ENCODE data around the gene PBOV1.

Gene PBOV1

GRCh38 chr6:138241381-138241780 is 23.1 kb upstream of the PBOV1 start:
- in situ Hi-C loops (cut with HindIII; ENCODE audit: low sequenced_read_pairs): no loop called here
- no peak for DNase-seq (ENCODE audit: low read depth)
- no peak overlapping the region for H3K4me3 ChIP-seq (ENCODE audit: low read depth, low read length)
- TF ChIP-seq CTCF (IDR thresholded peaks at IDR 0.05; ENCODE audit: low read depth, low read length, missing control alignments): no peak

GRCh38 chr6:138240476-138241245 is 22.4 kb upstream of the PBOV1 start:
- in situ Hi-C loops (cut with HindIII; ENCODE audit: low sequenced_read_pairs): no loop called here
- peak; percentile 89 for DNase-seq (ENCODE audit: low read depth)
- no peak for TF ChIP-seq CTCF (IDR thresholded peaks at IDR 0.05; ENCODE audit: low read depth, low read length, missing control alignments)
- H3K4me3 ChIP-seq (ENCODE audit: low read depth, low read length): no peak overlapping the region

GRCh38 chr6:138239774-138240173 is 21.5 kb upstream of the PBOV1 start:
- in situ Hi-C loops (cut with HindIII; ENCODE audit: low sequenced_read_pairs): no loop called here

GRCh38 chr6:138238368-138238767 is 20.1 kb upstream of the PBOV1 start:
- TF ChIP-seq CTCF (IDR thresholded peaks at IDR 0.05; ENCODE audit: low read depth, low read length, missing control alignments): no peak
- in situ Hi-C loops (cut with HindIII; ENCODE audit: low sequenced_read_pairs): no loop called here
- no peak overlapping the region for H3K4me3 ChIP-seq (ENCODE audit: low read depth, low read length)

More at GRCh38 chr6:138239774-138240173, 21.5 kb upstream of the PBOV1 start:
- TF ChIP-seq CTCF (IDR thresholded peaks at IDR 0.05; ENCODE audit: low read depth, low read length, missing control alignments): no peak
- H3K4me3 ChIP-seq (ENCODE audit: low read depth, low read length): no peak overlapping the region
- DNase-seq (ENCODE audit: low read depth): no peak

GRCh38 chr6:138237463-138237862 is 19.2 kb upstream of the PBOV1 start:
- no peak for TF ChIP-seq CTCF (IDR thresholded peaks at IDR 0.05; ENCODE audit: low read depth, low read length, missing control alignments)
- no peak for DNase-seq (ENCODE audit: low read depth)
- no peak overlapping the region for H3K4me3 ChIP-seq (ENCODE audit: low read depth, low read length)
- in situ Hi-C loops (cut with HindIII; ENCODE audit: low sequenced_read_pairs): no loop called here

More at GRCh38 chr6:138238368-138238767, 20.1 kb upstream of the PBOV1 start:
- DNase-seq (ENCODE audit: low read depth): no peak

GRCh38 chr6:138235693-138236092 is 17.4 kb upstream of the PBOV1 start:
- no peak for TF ChIP-seq CTCF (IDR thresholded peaks at IDR 0.05; ENCODE audit: low read depth, low read length, missing control alignments)
- in situ Hi-C loops (cut with HindIII; ENCODE audit: low sequenced_read_pairs): no loop called here
- H3K4me3 ChIP-seq (ENCODE audit: low read depth, low read length): no peak overlapping the region
- DNase-seq (ENCODE audit: low read depth): no peak

All from astrocyte of the cerebellum (primary cell).